ENCODE data around the gene TMEM259. TPM values are rescaled to one million over a fixed set of nuclear protein-coding genes. Genes with fewer than 3 reads are reported as not detected.

Gene TMEM259
- total RNA-seq, 1 experiment from 2014 or later = 155 TPM

DNA sequence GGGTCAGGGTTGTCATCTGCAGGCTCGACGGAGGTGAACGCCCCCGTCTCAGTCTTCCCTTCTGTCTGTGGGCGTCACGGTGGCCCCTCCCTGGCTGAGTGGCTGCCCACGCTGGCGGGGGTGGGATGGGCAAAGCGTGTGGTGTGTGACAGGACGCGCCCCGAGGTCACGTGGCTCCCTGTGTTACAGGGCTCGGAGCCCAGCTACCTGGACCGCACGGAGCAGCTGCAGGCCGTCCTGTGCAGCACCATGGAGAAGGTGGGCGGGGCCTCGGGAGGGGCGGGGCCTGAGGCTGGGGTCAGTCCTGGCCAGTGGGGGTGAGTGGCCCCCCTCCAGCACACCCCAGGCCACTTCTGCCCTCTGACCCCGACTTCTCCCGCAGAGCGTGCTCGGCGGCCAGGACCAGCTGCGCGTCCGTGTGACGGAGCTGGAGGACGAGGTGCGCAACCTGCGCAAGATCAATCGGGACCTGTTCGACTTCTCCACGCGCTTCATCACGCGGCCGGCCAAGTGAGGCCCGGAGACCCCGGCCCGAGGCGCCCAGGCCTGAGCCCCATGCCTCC lies 27.0 kb downstream of the TMEM259 start:
- Histone ChIP-seq H3K27ac (no peak overlapping the region), H3K36me3 (ENCODE audit: low read depth) (no peaks in the 10 kb centered on the region), H3K9me3 (ENCODE audit: insufficient read depth, low read depth) (no peaks in the 10 kb centered on the region), H3K4me3 (no peak overlapping the region), H2AFZ (no peak overlapping the region), H4K20me1 (ENCODE audit: insufficient read depth) (peaks cover 36% of the 10 kb centered on the region), H3K79me2 (ENCODE audit: low read depth) (no peaks in the 10 kb centered on the region), H3K27me3 (ENCODE audit: insufficient read depth, low read depth) (peaks cover 17% of the 10 kb centered on the region), H3F3A (ENCODE audit: insufficient read depth, low read depth) (peaks cover 59% of the 10 kb centered on the region; the same call in 1 of the 2 replicates), H3K9me2 (ENCODE audit: insufficient read depth) (no peaks in the 10 kb centered on the region), H3K4me2 (no peak overlapping the region), H3K4me1 (replicated peaks; ENCODE audit: insufficient read depth) (peaks cover 28% of the 10 kb centered on the region)
- TF ChIP-seq, protein P1, sequence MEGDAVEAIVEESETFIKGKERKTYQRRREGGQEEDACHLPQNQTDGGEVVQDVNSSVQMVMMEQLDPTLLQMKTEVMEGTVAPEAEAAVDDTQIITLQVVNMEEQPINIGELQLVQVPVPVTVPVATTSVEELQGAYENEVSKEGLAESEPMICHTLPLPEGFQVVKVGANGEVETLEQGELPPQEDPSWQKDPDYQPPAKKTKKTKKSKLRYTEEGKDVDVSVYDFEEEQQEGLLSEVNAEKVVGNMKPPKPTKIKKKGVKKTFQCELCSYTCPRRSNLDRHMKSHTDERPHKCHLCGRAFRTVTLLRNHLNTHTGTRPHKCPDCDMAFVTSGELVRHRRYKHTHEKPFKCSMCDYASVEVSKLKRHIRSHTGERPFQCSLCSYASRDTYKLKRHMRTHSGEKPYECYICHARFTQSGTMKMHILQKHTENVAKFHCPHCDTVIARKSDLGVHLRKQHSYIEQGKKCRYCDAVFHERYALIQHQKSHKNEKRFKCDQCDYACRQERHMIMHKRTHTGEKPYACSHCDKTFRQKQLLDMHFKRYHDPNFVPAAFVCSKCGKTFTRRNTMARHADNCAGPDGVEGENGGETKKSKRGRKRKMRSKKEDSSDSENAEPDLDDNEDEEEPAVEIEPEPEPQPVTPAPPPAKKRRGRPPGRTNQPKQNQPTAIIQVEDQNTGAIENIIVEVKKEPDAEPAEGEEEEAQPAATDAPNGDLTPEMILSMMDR (conservative IDR thresholded peaks at IDR 0.05) = no peak
- CTCF ChIA-PET = no interaction called here
- no peak for DNase-seq
- POLR2A ChIA-PET (ENCODE audit: unreplicated experiment) = no interaction called here
- intact Hi-C loops (cut with micrococcal nuclease; ENCODE audit: unreplicated experiment) = no loop called here
- no TSS peak for BruUV-seq (replicated peaks)

DNA sequence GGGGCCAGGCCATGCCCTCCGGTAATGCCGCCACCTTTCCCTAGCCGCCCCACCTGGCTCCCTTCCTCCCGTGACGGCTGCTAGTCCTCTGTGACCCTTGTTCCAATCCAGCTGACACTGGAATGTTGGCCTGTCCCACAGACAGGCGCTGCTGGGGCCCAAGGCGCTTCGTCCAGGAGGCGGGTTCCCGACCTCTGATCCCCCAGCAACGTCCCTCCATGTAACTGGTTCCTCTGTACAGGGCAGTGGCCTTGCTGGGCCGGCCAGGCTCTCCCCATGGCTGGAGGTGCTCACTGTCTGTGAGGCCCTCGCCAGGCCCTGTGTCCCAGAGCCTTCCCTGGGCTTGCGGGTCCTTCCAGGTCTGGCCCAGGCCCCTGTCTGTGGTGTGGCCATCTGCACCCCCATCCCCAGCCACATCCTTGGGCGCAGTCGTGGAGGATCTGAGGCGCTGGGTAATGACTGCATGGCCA lies 27.5 kb downstream of the TMEM259 start:
- TF ChIP-seq EZH2 (IDR thresholded peaks at IDR 0.05; ENCODE audit: low read depth) = no peak
- TF ChIP-seq, protein P1 (conservative IDR thresholded peaks at IDR 0.05) = no peak
- Histone ChIP-seq H2AFZ (no peak overlapping the region), H3K4me2 (no peak overlapping the region), H3K4me3 (no peak overlapping the region), H3K27me3 (ENCODE audit: insufficient read depth, low read depth) (peaks cover 14% of the 10 kb centered on the region), H3K27ac (no peak overlapping the region), H3K4me1 (replicated peaks; ENCODE audit: insufficient read depth) (peaks cover 28% of the 10 kb centered on the region), H3F3A (ENCODE audit: insufficient read depth, low read depth) (peaks cover 56% of the 10 kb centered on the region; the same call in 1 of the 2 replicates), H3K9me2 (ENCODE audit: insufficient read depth) (no peaks in the 10 kb centered on the region), H3K79me2 (ENCODE audit: low read depth) (no peaks in the 10 kb centered on the region), H3K36me3 (ENCODE audit: low read depth) (no peaks in the 10 kb centered on the region), H3K9me3 (ENCODE audit: insufficient read depth, low read depth) (no peaks in the 10 kb centered on the region), H4K20me1 (ENCODE audit: insufficient read depth) (peaks cover 36% of the 10 kb centered on the region)
- POLR2A ChIA-PET (ENCODE audit: unreplicated experiment) = no interaction called here
- DNase-seq = no peak
- intact Hi-C loops (cut with micrococcal nuclease; ENCODE audit: unreplicated experiment) = no loop called here
- CTCF ChIA-PET = no interaction called here
- BruUV-seq (replicated peaks) = no TSS peak

DNA sequence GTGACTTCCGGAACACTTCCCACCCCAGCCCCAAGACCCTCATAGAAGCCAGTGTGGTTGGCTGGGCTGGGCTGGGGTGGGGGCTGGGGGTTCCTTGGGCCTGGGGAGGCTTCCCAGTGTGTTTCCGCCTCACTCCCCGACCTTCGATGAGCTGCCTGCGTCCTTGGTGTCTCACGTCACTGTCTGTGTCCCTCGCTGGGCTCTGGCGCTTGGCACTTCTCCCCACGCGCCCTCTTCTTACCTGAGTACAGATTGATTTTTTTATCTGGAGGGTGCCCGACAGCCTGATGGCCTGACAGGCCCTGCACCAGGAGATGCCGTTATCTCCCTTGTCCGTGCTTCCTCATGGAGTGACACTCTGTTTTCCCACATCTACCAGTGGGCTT lies 28.3 kb downstream of the TMEM259 start:
- POLR2A ChIA-PET (ENCODE audit: unreplicated experiment) = no interaction called here
- Histone ChIP-seq H3F3A (ENCODE audit: insufficient read depth, low read depth) (peaks cover 50% of the 10 kb centered on the region; the same call in 1 of the 2 replicates), H2AFZ (no peak overlapping the region), H3K4me2 (no peak overlapping the region), H3K4me3 (no peak overlapping the region), H3K9me2 (ENCODE audit: insufficient read depth) (no peaks in the 10 kb centered on the region), H3K9me3 (ENCODE audit: insufficient read depth, low read depth) (no peaks in the 10 kb centered on the region), H3K27ac (no peak overlapping the region), H3K36me3 (ENCODE audit: low read depth) (no peaks in the 10 kb centered on the region), H3K79me2 (ENCODE audit: low read depth) (no peaks in the 10 kb centered on the region), H3K27me3 (ENCODE audit: insufficient read depth, low read depth) (peaks cover 7% of the 10 kb centered on the region; the same call in 1 of the 2 replicates), H3K4me1 (replicated peaks; ENCODE audit: insufficient read depth) (peaks cover 28% of the 10 kb centered on the region), H4K20me1 (ENCODE audit: insufficient read depth) (peaks cover 36% of the 10 kb centered on the region)
- TF ChIP-seq EZH2 (IDR thresholded peaks at IDR 0.05; ENCODE audit: low read depth) = no peak
- TF ChIP-seq, protein P1 (conservative IDR thresholded peaks at IDR 0.05) = no peak
- no peak for DNase-seq
- BruUV-seq (replicated peaks) = no TSS peak
- intact Hi-C loops (cut with micrococcal nuclease; ENCODE audit: unreplicated experiment) = no loop called here
- CTCF ChIA-PET = no interaction called here
